GM12873 (cell line): ENCODE measurements around the gene RPS15.

ENCODE experiments used
- CTCF ChIP-seq: IDR thresholded peaks from 2 replicates; pipeline ENCODE4 v1.5.1; 2012; ENCODE audit warnings: low read depth, mild to moderate bottlenecking, moderate library complexity, low read length, control low read depth; ENCODE audit not compliant: insufficient read depth; ENCODE audit errors: missing control alignments

RPS15 gene

GRCh38 chr19:1457031-1457739, 19.0 kb downstream of the RPS15 start:
- TF ChIP-seq CTCF = no peak

- no peak for TF ChIP-seq CTCF
These were observed 19.7 kb downstream of the RPS15 start for GRCh38 chr19:1457892-1458291.

GRCh38 chr19:1459479-1459878, 21.3 kb downstream of the RPS15 start:
- TF ChIP-seq CTCF = no peak

- no peak for TF ChIP-seq CTCF
These were observed 22.1 kb downstream of the RPS15 start for GRCh38 chr19:1460033-1460995.

GRCh38 chr19:1461862-1462261, 23.7 kb downstream of the RPS15 start:
- no peak for TF ChIP-seq CTCF

- TF ChIP-seq CTCF = peak; percentile 40
These were observed 27.2 kb downstream of the RPS15 start for GRCh38 chr19:1465191-1466016.

- TF ChIP-seq CTCF = no peak
These were observed 27.8 kb downstream of the RPS15 start for GRCh38 chr19:1466018-1466460.
